Measurements from ENCODE around the gene GTF2H2.
"Not testable (repeated sequence)": the region's sequence is repeated elsewhere in the genome, so short reads cannot be mapped to it uniquely, and the experiment has no call there.

The GTF2H2 gene

DNA sequence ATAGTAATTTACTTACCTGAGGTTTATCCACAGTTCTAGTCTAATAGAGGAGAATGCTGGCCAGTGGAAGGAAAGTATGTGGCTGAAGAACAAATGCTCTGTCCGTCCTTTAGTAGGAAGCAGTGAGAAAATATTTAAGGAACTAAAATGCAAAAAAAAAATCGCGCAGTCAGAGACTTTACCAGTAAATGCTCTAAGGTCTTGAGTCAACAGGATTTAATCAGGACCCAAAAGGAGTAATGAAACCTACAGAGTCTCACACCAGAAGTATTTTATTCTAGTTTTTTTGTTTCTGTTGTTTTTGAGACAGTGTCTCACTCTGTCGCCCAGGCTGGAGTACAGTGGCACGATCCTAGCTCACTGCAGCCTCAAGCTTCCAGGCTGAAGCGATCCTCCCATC is 46.8 kb downstream of the GTF2H2 start:
- in situ Hi-C loops (cut with MboI; ENCODE audit: low pct_unique_long_range_greater_than_20kb, low sequenced_read_pairs, unreplicated experiment); DNase-seq (ENCODE audit: low spot score): not testable (repeated sequence)

DNA sequence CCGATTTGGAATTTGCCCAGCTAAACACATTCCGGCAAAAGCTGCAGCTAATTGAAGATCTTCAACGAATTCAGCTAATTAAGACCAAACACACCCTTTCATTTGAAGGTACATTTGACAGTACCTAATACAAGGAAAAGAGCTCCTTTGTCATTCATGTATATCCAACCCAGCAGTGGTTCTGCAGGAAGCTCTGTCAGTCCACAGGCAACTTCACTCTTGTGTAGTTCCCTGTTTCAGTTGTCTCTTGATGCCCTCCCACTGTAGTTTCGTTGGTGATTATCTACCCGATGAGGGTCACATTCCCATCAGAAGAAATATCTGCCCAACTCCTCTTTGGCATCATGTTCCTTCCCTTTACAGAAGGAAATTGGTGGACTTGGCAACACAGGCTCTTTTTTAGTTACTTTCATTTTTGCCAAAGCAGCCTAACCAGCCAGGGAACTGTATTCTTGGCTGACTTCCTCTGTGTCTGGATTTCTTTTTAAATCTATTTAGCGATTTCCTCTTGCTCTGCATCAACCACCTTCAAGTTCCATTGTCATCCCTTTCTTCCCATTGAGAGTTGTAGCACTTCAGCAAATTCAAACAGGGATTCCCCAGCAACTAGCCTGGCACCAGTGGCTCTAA is 49.0 kb downstream of the GTF2H2 start:
- DNase-seq (ENCODE audit: low spot score); in situ Hi-C loops (cut with MboI; ENCODE audit: low pct_unique_long_range_greater_than_20kb, low sequenced_read_pairs, unreplicated experiment): not testable (repeated sequence)

DNA sequence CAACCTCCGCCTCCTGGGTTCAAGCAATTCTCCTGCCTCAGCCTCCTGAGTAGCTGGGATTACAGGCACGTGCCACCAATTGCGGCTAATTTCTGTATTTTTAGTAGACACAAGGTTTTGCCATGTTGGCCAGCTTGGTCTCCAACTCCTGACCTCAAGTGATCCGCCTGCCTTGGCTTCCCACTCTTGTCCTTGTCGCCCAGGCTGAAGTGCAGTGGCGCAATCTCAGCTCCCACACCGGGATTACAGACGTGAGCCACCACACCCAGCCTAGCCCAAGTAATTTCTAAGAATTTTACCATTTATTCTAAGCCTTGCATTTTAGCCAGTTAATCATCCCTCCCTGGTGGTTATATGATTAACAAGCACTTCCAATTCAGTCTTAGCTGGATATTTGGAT is 53.3 kb downstream of the GTF2H2 start:
- no peak for DNase-seq (ENCODE audit: low spot score)
- in situ Hi-C loops (cut with MboI; ENCODE audit: low pct_unique_long_range_greater_than_20kb, low sequenced_read_pairs, unreplicated experiment): no loop called here
- TF ChIP-seq, protein P1, sequence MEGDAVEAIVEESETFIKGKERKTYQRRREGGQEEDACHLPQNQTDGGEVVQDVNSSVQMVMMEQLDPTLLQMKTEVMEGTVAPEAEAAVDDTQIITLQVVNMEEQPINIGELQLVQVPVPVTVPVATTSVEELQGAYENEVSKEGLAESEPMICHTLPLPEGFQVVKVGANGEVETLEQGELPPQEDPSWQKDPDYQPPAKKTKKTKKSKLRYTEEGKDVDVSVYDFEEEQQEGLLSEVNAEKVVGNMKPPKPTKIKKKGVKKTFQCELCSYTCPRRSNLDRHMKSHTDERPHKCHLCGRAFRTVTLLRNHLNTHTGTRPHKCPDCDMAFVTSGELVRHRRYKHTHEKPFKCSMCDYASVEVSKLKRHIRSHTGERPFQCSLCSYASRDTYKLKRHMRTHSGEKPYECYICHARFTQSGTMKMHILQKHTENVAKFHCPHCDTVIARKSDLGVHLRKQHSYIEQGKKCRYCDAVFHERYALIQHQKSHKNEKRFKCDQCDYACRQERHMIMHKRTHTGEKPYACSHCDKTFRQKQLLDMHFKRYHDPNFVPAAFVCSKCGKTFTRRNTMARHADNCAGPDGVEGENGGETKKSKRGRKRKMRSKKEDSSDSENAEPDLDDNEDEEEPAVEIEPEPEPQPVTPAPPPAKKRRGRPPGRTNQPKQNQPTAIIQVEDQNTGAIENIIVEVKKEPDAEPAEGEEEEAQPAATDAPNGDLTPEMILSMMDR (IDR thresholded peaks at IDR 0.05; ENCODE audit: extremely low read depth, insufficient read depth, missing control alignments): no peak

DNA sequence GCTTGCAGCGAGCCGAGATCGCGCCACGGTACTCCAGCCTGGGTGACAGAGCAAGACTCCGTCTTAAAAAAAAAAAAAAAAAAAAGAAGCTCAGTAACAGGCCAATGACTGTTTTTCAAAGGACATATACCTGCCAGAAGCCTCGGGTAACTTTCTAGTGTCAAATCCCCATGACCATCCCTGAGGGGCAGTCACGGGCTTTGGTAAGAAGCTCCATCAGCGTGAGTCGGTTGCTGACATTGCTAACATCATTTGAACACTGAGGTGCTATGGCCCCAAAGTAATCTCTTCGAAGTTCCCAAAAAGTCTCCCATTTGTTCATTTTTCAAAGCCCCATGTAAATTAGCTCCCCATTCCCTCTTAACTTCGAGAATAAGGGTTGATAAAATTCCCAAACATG is 53.9 kb downstream of the GTF2H2 start:
- DNase-seq (ENCODE audit: low spot score): peak; percentile 10
- in situ Hi-C loops (cut with MboI; ENCODE audit: low pct_unique_long_range_greater_than_20kb, low sequenced_read_pairs, unreplicated experiment): no loop called here
- TF ChIP-seq, protein P1 (IDR thresholded peaks at IDR 0.05; ENCODE audit: extremely low read depth, insufficient read depth, missing control alignments): no peak

DNA sequence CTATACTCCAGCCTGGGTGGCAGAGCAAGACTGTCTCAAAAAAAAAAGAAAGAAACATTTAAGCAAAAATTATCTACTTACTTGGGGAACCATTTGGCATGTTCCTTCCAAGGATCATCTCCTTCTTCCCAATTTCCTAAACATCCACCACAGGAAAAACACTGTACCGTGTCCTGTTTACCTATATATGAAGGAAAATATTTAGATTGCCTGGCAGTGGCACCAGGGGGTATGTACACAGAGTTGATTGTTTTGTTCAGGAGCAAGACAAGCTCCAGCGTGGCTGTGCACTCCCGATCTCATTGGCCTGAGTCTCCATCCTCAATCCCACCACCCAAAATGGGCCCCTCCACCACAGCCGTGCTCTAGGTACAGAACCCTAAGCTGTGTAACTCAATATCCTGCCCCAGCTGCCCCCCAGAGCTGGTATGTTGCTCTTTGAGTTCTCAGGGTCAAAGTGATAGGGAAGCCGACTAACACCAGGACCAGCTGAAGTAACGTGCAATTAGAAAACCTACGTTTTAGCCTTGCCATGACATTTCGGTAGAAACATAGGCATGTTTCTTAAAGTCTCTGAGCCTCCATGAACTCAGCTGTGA is 56.2 kb downstream of the GTF2H2 start:
- in situ Hi-C loops (cut with MboI; ENCODE audit: low pct_unique_long_range_greater_than_20kb, low sequenced_read_pairs, unreplicated experiment): no loop called here
- TF ChIP-seq, protein P1 (IDR thresholded peaks at IDR 0.05; ENCODE audit: extremely low read depth, insufficient read depth, missing control alignments): no peak
- peak; percentile 9 for DNase-seq (ENCODE audit: low spot score)

DNA sequence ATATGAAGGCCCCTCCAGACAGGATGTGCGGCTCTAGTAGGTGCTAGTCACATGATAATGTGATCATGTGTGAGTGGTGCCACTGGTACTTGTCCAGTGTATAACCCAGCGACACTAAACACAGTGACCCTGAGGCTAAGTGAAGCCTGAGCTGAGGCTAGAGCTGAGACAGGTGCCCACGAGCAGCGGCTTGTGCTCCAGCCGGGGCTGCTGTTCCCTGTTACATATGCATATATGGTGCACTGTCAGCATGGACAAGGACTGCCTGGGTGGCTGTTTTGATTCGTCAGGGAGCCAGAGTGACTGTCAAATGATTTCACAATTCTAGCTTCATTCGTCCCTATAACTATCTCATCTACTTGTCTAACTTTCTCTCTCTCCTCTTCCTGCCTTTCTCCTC is 60.5 kb downstream of the GTF2H2 start:
- in situ Hi-C loops (cut with MboI; ENCODE audit: low pct_unique_long_range_greater_than_20kb, low sequenced_read_pairs, unreplicated experiment); DNase-seq (ENCODE audit: low spot score): not testable (repeated sequence)
